Epithelial cell of proximal tubule (primary cell): ENCODE results near the gene NR1D1. TPM values are rescaled to one million over a fixed set of nuclear protein-coding genes. Genes with fewer than 3 reads are reported as not detected.
A peak's percentile ranks its signal among the peaks of the same experiment; 100 is the strongest.

ENCODE experiments used
- DNase-seq: peaks from one replicate; pipeline ENCODE4 v3.0.0-alpha.2; 2011; ENCODE audit warnings: low read depth
- H3K4me3 ChIP-seq: 2 replicates; pipeline ENCODE4 v1.5.1; 2011; ENCODE audit warnings: low read depth, mild to moderate bottlenecking, low read length
- total RNA-seq: library from RNA; depleted of rRNA; stranded (reverse); fragments of >200 nt; gene quantifications from 2 replicates; pipeline ENCODE4 v1.2.3, GENCODE V29; 2015
- TF ChIP-seq, protein P1 (sequence below): conservative IDR thresholded peaks from 2 replicates; pipeline ENCODE4 v1.5.1; 2012; ENCODE audit warnings: low read depth, mild to moderate bottlenecking, low read length

Gene NR1D1
- total RNA-seq, 1 donor from 2014 or later, result 0.40 TPM

- TF ChIP-seq, protein P1, sequence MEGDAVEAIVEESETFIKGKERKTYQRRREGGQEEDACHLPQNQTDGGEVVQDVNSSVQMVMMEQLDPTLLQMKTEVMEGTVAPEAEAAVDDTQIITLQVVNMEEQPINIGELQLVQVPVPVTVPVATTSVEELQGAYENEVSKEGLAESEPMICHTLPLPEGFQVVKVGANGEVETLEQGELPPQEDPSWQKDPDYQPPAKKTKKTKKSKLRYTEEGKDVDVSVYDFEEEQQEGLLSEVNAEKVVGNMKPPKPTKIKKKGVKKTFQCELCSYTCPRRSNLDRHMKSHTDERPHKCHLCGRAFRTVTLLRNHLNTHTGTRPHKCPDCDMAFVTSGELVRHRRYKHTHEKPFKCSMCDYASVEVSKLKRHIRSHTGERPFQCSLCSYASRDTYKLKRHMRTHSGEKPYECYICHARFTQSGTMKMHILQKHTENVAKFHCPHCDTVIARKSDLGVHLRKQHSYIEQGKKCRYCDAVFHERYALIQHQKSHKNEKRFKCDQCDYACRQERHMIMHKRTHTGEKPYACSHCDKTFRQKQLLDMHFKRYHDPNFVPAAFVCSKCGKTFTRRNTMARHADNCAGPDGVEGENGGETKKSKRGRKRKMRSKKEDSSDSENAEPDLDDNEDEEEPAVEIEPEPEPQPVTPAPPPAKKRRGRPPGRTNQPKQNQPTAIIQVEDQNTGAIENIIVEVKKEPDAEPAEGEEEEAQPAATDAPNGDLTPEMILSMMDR, result peak; percentile 77
- H3K4me3 ChIP-seq, result peak overlapping the region; percentile 19
- no peak for DNase-seq
Measured at GRCh38 chr17:40111221-40112128, 11.1 kb upstream of the NR1D1 start.

DNA sequence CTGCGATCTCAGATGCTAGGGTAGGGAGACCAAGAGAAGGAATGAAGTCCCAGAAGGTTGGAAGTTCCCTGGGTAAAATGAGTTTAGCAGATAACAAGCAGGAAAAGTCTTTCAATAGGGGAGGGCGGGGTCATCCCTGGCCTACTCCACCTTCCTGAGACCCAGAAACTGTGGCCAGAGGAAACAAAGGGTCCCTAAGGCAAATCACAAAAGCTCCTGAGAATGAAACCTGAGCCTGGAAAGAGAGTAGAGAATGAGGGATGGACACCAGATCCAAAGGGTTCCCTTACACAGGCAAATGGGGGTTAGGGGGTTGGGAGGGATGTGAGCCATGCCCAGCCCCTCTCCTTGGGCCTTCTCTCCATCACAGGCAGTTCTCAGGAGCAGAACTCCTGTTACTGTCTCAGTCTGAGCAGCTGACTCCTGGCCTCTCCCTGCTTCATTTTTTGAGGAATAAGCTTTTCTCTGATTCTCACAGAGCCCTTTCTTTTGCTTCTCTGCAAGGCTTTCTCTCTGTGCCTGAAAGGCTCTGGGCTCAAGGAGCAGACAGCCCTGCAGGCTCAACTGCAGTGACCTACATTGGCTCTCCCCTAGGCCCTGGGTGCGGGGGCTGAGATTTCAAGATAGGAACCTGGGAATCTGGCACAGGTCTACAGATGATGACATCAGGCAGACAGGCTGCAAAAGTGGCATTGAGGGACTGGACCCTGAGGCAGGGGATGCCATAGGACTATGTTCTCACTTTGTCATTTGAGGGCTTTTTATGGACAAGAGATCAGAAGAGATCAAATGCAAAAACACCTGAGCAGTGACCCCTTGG lies 9.8 kb upstream of the NR1D1 start:
- TF ChIP-seq, protein P1, result no peak
- H3K4me3 ChIP-seq, result no peak overlapping the region
- no peak for DNase-seq

DNA sequence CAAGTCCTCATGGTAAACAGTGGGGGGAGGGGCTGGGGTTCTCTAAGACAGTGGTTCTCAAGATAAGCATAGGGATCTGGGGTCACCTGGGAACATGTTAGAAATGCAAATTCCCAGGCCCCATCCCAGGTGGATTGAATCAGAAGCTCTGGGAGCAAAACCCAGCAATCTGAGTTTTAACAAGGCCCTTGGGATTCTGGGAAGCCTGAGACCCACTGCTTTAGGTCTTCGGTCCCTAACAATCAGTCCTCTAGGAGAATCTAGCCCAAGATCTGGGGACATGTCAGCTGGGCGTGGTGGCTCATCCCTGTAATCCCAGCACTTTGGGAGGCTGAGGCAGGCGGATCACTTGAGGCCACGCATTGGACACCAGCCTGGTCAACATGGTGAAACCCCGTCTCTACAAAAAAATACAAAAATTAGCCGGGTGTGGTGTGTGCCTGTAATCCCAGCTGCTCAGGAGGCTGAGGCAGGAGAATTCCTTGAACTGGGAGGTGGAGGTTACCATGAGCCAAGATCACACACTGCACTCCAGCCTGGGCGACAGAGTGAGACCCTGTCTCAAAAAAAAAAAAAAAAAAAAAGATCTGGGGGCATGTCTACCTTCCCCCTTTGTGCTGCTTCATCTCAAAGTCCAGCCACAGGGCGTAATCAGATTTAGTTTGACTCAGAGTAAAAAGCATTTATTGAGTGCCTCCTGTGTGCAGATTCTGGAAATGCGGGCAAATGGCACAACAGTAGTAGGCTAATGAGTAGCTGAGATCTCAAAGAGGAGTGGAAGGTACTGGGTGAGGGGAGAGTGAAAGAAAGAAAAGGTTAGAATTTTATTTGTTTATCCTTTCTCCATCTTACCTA lies 8.8 kb upstream of the NR1D1 start:
- DNase-seq, result no peak
- no peak overlapping the region for H3K4me3 ChIP-seq
- TF ChIP-seq, protein P1, result peak; percentile 29

GRCh38 chr17:40107522-40108174 lies 7.3 kb upstream of the NR1D1 start:
- no peak for DNase-seq
- TF ChIP-seq, protein P1, result no peak
- H3K4me3 ChIP-seq, result peak overlapping the region; percentile 34

- no peak for DNase-seq
- no peak overlapping the region for H3K4me3 ChIP-seq
- TF ChIP-seq, protein P1, result no peak
Measured at GRCh38 chr17:40106760-40107521, 6.6 kb upstream of the NR1D1 start.
